Stimulated activated naive CD4-positive, alpha-beta T cell treated with Interleukin-2 at 50 U/mL for 16 hours (primary cell): ENCODE results near the gene CSRNP3.

Experiments used
- DNase-seq: peaks from one replicate; lab custom pipeline; 2025; lab: John Stamatoyannopoulos, UW

Gene CSRNP3

DNA sequence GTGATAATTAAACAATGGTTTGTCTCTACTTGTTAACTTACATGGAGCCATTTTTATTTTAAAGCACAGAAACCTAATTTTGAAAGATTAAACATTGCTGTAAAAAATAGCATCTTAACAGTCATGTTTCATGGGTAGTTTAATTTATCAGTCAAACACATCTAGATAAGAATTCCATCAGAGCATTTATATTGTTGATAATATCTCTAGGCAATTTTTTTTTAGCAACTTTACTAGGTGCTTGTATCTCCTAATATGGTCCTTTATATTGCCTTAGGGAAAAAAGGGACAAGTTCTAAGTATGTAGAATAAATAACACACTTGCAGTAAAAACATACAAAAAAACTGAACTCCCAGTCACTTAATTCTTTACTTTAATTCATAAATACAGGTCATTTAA is 863 bp downstream of the CSRNP3 start:
- DNase-seq = no peak

DNA sequence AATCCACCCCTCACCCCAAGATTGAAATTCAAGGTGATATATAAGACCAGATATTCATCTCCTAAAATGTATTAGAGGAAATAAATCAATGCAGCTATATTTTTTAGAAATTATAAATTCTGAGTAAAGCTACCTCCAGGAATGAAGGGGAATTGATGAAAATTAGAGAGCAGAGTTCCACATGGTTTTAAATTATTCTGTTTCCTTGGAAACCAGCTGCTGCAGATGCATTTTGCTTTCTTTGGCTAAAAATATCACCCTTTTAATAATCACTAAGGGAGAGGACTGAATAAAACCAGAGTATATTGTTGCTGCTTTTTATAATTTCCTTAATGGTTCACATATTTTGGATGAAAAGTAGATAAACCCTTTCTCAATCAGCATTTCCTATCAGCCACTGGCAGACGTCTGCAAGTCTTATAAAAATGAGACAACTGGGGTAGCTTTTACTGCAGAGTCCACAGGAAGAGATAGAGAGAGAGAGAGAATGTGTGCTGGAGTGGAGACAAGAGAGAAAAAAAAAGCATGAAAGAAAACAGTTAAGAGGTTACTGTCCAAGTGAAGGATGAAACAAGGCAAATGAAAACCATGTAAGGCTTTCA is 2.0 kb downstream of the CSRNP3 start:
- no peak for DNase-seq

DNA sequence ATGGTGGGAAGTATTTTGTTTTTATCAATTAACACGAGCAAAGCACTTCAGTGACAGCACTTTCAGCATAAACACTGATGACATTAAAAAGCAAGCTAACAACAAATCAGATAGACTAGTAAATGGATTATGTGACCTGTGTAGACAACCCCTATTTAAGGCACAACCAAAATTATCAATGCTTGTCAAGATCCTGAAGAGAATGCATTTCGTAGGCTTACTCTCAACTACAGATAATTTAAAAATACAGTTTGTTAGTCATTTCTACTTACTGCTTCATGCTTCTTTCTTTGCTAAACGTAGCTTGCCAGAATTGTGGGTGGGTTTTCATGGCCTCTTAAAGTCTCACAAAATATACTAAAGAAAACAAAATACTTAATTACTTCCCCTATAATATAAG is 3.4 kb downstream of the CSRNP3 start:
- DNase-seq = no peak

DNA sequence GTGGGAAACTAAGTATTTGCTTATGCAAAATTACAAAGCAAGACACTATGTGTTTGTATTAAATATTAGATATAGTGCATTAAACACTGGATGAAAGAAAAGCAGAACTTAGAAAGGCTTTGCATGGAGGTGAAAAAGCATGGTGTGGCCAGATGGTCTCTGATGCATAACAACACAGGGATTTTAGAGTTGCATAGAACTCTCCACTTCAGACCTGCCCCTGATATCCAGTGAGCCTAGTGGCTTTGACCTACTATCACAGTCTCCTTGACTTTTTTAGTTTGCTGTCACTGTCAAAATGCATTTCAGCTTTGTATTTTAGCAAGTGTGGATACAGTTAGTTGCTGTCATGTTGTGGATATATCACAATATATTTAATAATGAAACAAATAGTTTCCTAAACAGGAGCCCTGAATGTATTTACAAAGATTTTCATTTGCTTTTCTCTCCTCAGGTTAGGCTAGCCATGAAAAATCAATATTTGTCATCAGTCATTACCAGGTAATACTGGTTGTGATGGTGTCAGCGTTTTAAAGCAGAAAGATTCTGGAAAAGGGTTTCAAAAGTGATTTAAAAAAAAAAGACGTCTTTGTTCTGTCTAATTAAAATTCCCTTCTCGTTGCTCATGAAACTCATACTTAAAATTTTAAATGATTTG is 5.2 kb downstream of the CSRNP3 start:
- no peak for DNase-seq

DNA sequence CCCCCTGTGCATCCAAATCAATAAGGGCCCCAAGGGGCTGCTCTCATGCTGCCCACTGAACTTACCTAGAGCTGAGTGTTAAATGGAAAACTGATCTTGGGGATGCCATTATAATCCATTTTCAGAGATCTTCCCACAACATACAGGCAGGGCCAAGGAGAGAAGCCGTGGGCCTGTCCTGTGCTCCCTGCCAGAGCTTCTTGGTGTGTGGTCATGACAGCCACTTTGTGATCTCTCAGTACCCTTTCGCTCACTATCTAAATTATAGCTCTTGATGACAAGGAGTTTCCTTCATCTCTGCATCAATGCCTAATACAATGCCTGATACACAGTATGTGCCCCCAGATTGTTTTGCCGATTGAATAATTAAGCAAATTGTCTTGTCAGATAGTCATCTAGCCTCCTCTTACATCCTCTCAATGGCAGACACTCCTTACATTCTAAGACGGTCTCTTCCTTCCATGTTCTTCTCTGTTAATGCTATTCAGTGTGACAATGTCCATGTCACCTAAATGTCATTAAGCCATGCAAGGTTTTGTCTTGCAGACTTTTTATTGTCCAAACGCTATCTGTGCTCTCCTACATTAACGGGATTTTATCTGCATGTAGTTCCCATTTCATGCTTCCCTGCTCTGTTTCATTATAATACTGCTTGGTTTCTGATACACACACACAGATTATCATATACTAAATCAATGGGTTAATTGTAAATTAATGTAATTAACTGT is 5.9 kb downstream of the CSRNP3 start:
- DNase-seq = no peak

DNA sequence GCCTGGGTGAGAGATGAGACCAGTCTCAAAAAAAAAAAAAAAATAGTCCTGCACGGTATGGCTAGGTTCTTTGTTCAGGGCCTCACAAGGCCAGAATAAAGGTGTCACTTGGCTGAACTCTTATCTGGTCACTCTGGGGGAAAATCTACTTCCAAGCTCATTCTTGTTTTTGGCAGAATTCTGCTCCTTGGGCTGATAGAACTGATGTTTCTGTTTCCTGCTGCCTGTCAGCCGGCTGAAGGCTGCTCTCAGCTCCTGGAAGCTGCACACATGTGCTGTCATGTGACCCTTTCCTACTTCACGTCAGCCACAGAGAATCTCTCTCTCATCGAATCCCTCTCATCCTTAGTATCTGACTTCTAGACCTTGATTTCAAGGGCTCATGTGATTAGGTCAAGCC is 10.4 kb downstream of the CSRNP3 start:
- no peak for DNase-seq

DNA sequence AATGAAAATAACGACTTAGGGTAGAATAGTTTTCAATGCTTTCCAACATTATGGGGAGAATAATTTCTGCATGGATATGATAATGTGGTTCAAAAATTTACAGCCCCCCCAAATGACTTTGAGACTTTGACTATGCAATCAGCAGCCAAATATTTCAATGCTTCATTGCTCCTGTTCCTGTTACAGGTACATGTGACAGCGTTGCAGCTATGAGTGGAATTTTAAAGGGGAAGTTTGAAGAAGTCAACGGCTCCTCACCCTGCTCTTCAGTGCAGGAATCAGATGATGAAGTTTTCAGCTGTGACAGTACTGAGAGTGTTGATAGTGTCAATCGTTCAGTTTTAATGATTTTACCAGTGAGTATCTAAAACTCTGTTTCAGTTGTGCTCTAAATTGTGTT is 25.1 kb downstream of the CSRNP3 start:
- DNase-seq = no peak

DNA sequence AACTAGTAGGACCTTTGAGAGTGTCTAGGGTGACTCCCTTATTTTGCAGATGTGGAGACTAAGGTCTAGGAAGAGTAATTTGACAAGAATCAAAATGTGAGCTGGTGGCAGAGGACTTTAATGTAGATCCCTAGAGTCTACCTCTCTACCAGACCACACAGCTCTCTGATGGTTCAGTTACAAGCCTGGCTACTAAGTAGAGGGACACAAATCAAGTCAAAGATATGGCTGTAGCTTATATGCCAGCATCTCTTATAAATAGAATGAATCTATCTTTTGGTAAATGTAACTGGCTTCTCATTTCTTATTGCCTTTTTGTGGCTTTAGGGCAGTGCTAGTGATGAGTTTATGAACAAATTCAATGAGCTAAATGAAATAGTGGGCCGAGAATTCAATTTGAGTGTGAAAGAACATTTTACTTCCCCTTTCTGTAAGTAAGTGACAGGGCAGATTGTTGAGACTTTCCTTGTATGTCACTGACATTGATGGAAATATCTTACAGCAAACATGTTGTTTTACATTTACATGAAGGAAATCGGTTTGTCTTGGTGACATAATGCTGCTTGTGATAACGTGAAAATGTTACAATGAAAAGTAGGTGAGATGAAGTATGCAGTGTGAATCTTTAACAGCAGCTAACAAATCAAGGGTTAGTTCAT is 28.3 kb downstream of the CSRNP3 start:
- no peak for DNase-seq

DNA sequence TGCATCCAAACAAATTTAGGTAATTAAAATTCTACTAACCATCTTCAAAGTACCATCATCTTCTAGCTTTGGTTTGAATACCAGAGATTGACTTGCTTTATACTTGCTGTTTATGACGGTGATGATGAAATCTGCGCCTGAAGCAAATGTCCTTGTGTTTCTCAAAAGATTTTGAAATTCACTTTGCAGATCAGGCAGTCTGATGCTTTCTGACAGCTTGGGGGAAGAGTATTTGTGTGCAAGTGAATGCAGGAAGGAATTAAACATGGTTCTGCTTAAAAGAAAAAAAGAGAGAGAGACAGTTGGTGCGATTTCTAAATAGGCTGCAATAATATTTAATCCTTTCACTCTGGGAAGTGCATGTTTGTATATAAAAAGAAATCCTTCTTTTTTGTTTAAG is 29.6 kb downstream of the CSRNP3 start:
- DNase-seq = no peak

DNA sequence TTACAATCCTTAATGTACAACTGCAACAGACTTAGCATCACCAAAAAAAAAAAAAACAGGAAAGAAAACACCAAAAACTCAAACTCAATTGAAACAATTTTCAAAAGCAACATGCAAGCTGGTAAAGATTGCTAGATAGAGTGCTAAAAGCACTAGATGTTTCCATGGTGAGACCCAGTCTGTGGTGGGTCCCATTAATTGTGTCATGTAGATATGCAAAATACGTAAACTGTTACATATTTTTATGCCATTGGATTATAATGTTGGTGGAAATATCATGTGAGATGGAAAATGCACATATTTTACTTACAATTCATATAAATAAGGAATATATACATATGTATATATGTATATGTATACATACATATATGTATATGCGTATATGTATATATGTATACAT is 30.5 kb downstream of the CSRNP3 start:
- DNase-seq = no peak

DNA sequence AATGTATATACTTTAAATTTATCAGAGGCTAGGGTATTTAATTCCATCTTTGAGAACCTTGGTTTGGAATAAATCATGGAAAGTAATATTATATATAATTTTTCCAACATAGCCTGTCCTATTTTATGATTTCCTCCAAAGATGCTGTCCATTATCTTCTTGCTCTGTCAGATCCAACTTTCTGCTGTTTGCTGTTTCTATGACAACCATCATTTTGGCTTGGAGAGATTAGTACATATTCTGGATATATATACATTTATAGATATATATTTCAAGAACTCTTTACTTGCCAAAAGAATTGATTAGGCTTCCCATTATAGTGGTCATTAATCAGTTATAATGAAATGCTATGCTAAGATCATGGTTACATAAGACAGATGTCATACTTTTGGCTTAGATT is 31.3 kb downstream of the CSRNP3 start:
- DNase-seq = no peak

DNA sequence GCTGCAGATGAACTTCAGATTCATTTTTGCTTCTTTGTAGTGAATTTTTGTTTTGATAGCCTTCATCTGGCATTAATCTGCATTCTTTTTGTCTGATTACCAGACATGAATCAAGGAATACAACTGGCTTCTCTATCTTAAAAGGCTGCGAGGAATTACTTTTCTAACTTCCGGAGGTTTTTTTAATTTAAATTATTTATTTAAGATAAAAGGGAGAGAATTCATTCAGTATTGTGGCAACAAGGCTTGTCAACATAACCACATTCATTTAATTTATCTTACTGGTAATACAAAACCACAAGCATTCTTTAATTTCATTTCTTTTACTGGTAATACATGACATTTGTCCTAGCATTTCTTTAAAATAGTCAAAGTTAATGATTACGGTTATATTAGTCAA is 36.0 kb downstream of the CSRNP3 start:
- DNase-seq = no peak

DNA sequence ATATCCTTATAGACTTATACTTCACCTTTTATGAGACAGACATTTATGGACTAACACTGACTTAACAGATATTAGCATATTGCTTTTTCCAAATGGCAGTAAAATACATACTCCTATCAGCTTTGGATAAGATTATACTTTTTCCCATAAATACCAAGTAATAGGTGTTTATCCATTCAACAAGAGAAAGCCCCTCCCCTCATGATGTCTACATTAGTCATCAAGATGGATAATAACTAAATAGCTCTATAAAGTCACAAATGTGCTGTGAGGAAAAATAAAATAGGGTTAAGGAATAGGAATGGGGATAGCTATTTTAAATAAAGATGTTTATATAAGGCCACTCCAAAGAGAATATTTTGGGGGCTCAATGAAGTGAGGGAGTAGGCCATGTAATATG is 39.4 kb downstream of the CSRNP3 start:
- DNase-seq = no peak

DNA sequence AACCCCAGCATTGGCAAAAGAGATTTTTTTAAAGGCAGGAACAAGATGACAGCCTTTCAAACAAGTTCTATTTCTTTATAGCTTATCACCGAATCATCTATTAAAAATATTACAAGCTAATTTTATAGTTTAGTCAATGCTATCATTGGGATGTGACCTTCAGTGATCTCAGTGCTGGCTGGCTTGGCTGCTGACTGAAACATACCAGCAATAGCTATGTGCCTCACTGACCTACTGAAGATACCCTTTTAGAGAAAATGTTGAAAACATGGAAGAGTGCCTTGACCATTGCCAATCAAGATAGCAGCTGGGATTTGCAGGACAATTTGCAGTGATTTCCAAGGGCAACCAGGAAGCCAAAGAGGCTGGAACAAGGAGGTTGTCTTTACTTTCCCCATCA is 44.0 kb downstream of the CSRNP3 start:
- DNase-seq = no peak

DNA sequence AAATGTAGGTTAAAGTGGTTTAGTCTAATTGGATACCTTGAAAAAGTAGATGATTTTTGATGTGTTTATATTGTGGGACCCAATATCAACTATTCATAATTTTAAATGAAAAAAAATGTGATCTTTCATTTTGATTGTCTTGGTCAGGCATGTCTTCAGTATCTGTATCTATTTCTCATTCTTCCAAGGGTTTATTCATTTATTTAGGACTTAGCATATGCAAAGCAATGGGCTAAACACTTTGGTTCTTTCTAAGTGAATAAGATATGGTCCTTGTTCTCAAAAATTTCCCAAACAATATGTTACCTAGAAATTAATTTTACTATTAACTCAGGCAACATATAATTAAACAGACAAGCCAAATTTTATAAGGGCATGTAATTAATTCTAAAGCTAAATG is 49.1 kb downstream of the CSRNP3 start:
- DNase-seq = no peak

DNA sequence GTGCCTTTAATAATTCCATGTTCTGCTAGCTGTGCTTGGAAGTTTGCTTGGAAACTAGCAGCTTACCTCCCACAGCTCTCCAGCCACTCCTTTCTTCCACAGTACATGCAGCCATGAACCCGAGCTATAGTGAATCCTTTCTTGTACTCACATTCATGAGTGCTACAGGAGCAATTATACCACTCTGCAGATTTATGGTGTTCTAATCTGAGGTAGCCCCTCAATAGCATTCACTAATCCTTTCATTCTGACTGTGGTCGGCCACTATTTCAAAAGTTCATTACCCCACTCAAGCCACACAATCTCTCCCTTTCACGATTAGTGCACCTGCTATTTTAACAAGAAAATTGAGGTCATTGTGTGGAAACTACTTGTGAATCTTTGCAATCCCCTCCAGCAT is 53.2 kb downstream of the CSRNP3 start:
- no peak for DNase-seq

DNA sequence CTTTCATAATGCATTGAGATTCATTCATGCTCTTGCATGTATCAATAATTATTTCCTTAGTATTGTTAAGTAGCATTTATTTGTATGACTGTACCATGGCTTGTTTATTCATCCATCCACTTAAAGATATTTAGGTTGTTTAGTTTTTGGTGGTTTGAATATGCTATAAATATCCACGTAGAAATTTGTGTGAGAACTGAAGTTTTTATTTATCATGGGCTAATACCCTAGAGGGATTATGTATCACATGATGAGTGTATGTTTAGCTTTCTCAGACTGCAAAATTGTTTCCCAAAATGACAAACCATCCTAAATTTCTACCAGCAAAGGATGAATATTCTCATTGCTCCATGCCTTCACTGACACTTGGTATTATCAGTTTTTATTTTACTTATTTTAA is 55.2 kb downstream of the CSRNP3 start:
- DNase-seq = no peak

DNA sequence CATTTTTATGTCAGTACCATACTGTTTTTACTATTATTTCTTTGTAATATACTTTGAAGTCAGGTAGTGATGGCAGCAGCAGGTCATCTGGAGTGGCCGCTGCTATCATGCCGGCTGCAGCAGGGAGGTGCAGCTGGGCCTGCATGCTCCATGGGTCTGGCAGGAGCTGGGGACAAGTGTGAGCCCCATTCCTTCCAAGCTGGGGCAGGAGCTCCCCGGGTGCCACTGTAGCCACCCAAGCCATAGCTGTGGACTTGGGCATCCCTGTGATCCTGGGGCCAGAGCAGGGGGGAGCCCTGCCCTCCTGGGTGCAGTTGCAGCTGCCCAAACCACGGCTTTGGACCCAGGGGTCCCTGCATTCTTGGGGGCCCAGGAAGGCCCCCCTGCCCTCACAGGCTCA is 59.2 kb downstream of the CSRNP3 start:
- DNase-seq = no peak

DNA sequence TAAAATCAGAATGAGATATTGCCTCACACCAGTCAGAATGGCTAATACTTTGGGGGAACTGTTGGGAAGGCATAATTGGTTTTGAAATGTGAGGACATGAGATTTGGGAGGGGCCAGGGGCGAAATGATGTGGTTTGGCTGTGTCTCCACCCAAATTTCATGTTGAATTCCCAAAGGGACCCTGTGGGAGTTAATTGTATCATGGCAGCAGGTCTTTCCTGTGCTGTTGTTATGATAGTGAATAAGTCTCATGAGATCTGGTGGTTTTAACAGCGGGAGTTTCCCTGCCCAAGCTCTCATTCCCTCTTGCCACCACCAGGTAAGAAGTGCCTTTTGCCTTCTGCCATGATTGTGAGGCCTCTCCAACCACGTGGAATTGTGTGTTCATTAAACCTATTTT is 59.6 kb downstream of the CSRNP3 start:
- no peak for DNase-seq

DNA sequence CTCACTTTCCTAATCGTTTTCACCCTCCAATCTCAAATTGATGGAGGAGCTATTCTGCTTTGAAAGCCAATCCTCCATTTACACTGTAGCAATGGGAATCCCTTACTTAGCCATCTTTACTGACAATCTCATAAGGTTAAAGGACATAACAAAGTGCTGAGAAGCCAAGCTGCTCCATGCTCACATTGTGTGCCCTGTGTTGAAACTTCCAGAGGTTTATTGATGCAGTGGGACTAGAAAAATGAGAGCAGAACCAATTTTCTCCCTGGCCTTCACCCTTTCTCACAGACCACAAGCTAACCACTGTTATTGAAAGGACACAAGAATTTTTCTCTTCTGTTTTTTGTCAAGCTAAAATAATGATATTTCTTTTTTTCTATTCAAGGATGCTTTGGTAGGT is 63.8 kb downstream of the CSRNP3 start:
- no peak for DNase-seq

DNA sequence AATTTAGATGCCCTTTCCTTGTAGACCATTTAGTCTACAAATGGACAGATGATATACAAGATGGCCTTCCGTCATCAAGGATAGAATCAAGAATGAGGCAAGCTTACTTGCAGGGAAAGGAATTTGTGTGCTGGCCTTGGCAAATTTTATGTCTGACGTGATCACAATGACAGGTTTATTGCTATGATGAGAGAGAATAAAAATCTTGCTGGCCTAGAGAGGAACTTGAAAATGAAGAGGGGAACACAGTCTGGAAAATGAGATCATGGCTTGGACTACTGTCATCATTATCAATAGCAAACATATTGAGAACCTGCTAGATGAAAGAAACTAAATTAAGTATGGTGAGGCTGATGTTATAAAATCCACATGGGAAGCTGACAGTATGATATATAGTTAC is 66.0 kb downstream of the CSRNP3 start:
- no peak for DNase-seq

DNA sequence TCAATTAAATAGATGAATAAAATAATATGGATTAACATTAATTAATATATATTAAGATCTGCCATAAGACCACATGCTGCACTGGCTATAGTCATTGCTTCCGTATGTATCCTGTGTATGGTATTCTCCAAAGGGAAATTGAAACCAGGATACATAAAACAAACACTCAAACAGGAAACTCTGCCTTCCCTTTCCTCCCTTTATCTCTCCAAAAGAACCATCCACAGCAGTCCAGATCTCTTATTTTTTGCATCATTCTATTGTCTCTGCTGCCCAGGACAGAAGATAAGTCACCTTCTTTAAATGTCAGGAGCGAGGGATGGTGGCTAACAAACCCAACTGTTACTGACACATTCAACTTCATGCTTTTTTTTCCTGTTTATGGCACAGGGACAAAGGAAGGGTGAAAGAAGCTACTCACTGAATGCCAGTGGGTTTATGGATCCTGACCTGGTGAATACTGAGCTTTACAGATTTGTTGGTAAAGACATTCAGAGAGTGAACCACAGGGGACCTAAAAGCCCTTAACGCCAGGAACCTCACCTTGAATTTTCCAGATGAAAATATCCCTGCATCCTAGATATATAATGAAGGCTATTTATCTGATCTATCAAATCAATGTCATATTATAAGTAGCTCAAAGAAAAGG is 67.5 kb downstream of the CSRNP3 start:
- DNase-seq = no peak

DNA sequence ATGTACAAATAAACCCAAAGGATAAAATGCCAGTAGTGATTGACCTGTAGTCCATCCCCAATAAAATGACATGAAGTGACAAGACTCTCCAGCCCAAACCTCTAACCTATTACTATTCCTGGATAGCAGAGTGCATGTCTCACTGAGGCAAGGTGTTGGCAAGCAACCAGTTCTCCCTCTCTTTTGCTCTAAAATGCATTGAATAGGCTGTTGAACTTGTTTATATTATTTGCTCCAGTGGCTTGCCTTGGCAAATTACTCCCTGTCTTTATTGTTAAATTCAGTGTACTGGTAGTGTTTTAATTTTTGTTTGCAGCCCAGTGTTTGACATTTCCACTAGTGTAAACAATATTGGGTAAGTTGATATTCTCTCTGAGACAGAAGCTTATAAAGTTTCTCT is 70.5 kb downstream of the CSRNP3 start:
- DNase-seq = no peak
